Measurements from ENCODE around the gene GRAMD4.
A peak's percentile ranks its signal among the peaks of the same experiment; 100 is the strongest.

The GRAMD4 gene

DNA sequence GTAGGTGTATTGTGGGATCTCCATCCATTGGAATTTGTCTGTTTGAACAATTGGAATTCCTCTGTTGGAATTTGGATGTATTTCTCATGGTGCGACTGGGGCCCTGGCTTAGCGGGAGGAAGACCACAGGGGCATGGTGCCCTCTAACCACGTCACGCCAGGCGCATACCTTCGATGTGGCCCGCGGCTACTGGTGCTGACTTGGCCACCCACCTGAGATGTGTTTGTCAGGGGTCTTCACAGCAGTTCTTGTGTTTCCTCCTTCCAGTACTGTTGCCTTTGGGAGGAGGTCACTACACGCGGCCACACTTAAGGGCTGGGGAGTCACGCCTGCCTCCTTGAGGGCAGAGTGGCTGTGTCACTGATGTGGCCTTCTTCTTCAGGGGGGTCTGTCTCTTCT is 36.6 kb upstream of the GRAMD4 start:
- Histone ChIP-seq H3K27me3 (replicated peaks) (no peaks in the 10 kb centered on the region), H3K27ac (no peak overlapping the region), H3K4me3 (ENCODE audit: low read depth, low read length) (no peak overlapping the region), H3K36me3 (replicated peaks) (no peaks in the 10 kb centered on the region)
- no peak for DNase-seq
- in situ Hi-C loops (cut with HindIII; ENCODE audit: low pct_ligation_motif_present, low sequenced_read_pairs), result no loop called here
- TF ChIP-seq, protein P1, sequence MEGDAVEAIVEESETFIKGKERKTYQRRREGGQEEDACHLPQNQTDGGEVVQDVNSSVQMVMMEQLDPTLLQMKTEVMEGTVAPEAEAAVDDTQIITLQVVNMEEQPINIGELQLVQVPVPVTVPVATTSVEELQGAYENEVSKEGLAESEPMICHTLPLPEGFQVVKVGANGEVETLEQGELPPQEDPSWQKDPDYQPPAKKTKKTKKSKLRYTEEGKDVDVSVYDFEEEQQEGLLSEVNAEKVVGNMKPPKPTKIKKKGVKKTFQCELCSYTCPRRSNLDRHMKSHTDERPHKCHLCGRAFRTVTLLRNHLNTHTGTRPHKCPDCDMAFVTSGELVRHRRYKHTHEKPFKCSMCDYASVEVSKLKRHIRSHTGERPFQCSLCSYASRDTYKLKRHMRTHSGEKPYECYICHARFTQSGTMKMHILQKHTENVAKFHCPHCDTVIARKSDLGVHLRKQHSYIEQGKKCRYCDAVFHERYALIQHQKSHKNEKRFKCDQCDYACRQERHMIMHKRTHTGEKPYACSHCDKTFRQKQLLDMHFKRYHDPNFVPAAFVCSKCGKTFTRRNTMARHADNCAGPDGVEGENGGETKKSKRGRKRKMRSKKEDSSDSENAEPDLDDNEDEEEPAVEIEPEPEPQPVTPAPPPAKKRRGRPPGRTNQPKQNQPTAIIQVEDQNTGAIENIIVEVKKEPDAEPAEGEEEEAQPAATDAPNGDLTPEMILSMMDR (IDR thresholded peaks at IDR 0.05; ENCODE audit: low read depth, low read length, missing control alignments), result no peak

DNA sequence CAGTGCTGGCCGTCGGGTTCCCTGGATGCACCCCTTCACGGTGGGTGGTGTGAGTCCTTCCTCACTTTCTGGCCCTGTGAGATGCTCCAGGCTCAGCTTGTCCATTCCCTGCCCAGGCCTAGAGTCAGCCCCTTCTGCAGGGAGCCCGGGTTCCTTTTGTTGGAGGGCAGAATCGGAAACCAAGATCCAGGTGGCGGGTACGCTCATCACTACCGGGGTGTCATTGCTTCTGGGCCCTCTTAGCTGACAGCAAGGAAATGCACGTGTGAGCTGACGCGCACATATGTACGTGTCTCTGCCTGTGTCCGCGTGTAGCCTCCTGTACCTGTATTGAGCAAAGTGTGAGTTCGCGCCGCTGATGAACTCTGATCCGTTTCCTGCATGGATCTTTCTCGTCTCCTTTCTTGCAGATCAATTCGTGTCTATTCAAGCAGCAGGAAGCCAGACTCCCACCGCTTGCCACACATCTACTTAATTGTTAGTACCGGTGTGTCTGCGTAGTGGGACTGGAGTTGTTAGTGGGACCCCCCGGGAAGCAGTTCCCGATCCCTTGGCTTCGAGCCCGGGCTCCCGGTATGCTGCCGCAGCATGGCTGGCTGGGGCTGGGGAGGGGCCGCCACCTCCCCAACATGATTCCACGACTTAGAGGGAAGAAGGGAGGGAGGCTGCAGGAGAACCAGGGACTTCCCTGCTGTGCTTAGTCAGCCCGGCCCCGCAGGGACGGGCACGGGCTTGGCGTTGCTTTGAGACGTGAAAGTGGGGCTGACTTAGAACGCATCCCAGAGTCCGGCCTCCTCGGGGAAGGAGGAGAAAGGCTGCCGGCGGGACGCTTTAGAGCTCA is 35.9 kb upstream of the GRAMD4 start:
- TF ChIP-seq, protein P1 (IDR thresholded peaks at IDR 0.05; ENCODE audit: low read depth, low read length, missing control alignments), result no peak
- DNase-seq, result peak; percentile 32
- Histone ChIP-seq H3K36me3 (replicated peaks) (no peaks in the 10 kb centered on the region), H3K27ac (no peak overlapping the region), H3K27me3 (replicated peaks) (no peaks in the 10 kb centered on the region), H3K4me3 (ENCODE audit: low read depth, low read length) (no peak overlapping the region)
- in situ Hi-C loops (cut with HindIII; ENCODE audit: low pct_ligation_motif_present, low sequenced_read_pairs), result no loop called here

DNA sequence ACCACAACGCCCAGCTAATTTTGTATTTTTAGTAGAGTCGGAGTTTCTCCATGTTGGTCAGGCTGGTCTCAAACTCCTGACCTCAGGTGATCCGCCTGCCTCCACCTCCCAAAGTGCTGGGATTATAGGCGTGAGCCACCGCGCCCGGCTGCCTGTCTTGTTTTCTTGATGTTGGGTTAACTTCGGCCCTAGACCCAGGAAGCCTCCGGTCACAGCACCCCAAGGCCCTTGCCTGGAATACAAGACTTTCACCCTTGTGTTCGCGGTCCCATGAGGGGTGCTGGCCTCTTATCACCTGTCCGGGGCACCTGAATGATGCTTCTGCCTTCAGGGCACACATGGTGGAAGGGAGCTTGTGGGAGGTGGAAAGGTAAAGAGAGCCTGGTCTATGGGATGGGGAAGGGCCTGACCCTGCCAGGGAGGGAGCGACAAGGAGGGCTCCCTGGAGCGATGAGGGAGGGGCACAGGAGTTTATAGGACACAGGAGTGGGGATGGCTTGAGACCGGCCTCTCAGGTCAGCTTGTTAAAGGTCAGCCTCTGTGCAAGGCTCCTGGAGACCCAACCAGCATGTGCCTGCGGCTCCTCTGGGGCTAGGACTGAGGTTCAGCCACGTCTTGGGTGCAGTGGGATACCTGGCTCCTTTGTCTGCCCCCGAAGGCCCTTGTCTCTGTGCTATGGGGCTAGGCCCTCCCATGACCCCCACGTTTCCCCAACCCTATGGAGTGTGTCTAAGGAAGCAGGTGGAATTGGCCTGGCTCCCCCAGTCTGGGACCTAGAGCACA is 34.7 kb upstream of the GRAMD4 start:
- H3K36me3 ChIP-seq (replicated peaks), result no peaks in the 10 kb centered on the region
- TF ChIP-seq, protein P1 (IDR thresholded peaks at IDR 0.05; ENCODE audit: low read depth, low read length, missing control alignments), result no peak
- no peak overlapping the region for H3K4me3 ChIP-seq (ENCODE audit: low read depth, low read length)
- no peaks in the 10 kb centered on the region for H3K27me3 ChIP-seq (replicated peaks)
- in situ Hi-C loops (cut with HindIII; ENCODE audit: low pct_ligation_motif_present, low sequenced_read_pairs), result no loop called here
- DNase-seq, result no peak
- H3K27ac ChIP-seq, result no peak overlapping the region

DNA sequence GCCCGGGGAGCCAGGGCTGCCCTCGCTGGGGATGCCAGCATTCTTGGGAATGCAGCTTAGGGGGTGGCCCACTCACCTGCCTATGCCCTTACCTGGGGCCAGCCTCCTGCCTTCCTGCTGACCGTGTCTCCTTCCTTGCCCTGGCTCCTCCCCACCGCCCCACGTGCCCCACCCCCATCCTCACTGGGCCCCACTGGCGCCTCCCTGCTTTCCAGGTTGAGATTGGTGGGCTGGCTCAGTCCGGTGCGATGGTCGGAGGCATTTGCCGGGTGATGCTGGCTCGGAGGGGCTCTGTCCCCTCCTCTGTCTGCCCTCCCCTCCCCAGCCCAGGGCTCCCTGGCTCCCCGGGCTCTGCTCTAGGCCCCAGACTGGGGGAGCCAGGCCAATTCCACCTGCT is 34.1 kb upstream of the GRAMD4 start:
- no peak overlapping the region for H3K27ac ChIP-seq
- TF ChIP-seq, protein P1 (IDR thresholded peaks at IDR 0.05; ENCODE audit: low read depth, low read length, missing control alignments), result no peak
- in situ Hi-C loops (cut with HindIII; ENCODE audit: low pct_ligation_motif_present, low sequenced_read_pairs), result no loop called here

DNA sequence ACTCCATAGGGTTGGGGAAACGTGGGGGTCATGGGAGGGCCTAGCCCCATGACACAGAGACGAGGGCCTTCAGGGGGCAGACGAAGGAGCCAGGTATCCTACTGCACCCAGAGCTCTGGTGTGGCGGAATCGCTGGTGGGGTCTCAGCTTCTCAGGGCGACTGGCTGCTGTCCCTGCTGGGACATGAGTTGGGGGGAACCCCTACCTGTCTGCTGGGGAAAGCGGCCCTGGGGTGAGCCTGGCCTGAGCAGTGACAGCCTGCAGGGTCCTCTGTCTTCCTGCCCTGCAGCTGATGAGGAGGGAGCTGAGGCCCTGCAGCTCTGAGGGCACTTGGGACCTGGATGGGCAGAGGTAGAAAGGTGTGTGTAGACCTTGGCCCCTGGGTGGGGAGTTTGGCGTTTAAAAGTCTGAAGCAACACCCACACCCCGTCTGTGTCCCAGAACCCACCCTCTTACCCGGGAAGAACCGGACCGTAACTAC is 33.6 kb upstream of the GRAMD4 start:
- H3K27me3 ChIP-seq (replicated peaks), result no peaks in the 10 kb centered on the region
- H3K36me3 ChIP-seq (replicated peaks), result no peaks in the 10 kb centered on the region
- in situ Hi-C loops (cut with HindIII; ENCODE audit: low pct_ligation_motif_present, low sequenced_read_pairs), result no loop called here
- no peak overlapping the region for H3K4me3 ChIP-seq (ENCODE audit: low read depth, low read length)
- no peak overlapping the region for H3K27ac ChIP-seq
- TF ChIP-seq, protein P1 (IDR thresholded peaks at IDR 0.05; ENCODE audit: low read depth, low read length, missing control alignments), result no peak
- DNase-seq, result no peak

More for the DNA sequence above, 34.1 kb upstream of the GRAMD4 start:
- DNase-seq, result no peak
- no peaks in the 10 kb centered on the region for H3K36me3 ChIP-seq (replicated peaks)
- H3K27me3 ChIP-seq (replicated peaks), result no peaks in the 10 kb centered on the region
- H3K4me3 ChIP-seq (ENCODE audit: low read depth, low read length), result no peak overlapping the region

Data from brain microvascular endothelial cell (primary cell).